Activated CD4-positive, alpha-beta memory T cell treated with anti-CD3 and anti-CD28 coated beads for 36 hours (primary cell): ENCODE data around the gene RET. TPM values are rescaled to one million over a fixed set of nuclear protein-coding genes. Genes with fewer than 3 reads are reported as not detected.
"Not testable (repeated sequence)": the region's sequence is repeated elsewhere in the genome, so short reads cannot be mapped to it uniquely, and the experiment has no call there.

Experiments
- CTCF ChIA-PET: fragments of 350-600 bp; sonication (Branson Sonifier 250); formaldehyde crosslinking; loops from one replicate; lab custom pipeline; 2021; ENCODE audit warnings: antibody characterized with exemption, inconsistent platforms; lab: Charles Lee
- POLR2A ChIA-PET: fragments of 350-600 bp; sonication (Branson Sonifier 250); formaldehyde crosslinking; loops from one replicate; lab custom pipeline; 2021; ENCODE audit warnings: antibody characterized with exemption; lab: Charles Lee
- DNase-seq: peaks from one replicate; pipeline ENCODE4 v3.0.0-alpha.2; 2020
- H3K27ac Mint-ChIP-seq: one replicate; pipeline ENCODE4 v1.8.0; 2021; ENCODE audit warnings: mixed read lengths
- H3K27me3 Mint-ChIP-seq: one replicate; pipeline ENCODE4 v1.8.0; 2021; ENCODE audit warnings: mixed read lengths
- H3K36me3 Mint-ChIP-seq: one replicate; pipeline ENCODE4 v1.8.0; 2021; ENCODE audit warnings: mixed read lengths
- H3K4me1 Mint-ChIP-seq: one replicate; pipeline ENCODE4 v1.8.0; 2021; ENCODE audit warnings: low read depth, mixed read lengths
- H3K4me3 Mint-ChIP-seq: one replicate; pipeline ENCODE4 v1.8.0; 2021; ENCODE audit warnings: mild to moderate bottlenecking, mixed read lengths
- H3K9me3 Mint-ChIP-seq: one replicate; pipeline ENCODE4 v1.8.0; 2021; ENCODE audit warnings: mixed read lengths
- intact Hi-C: fragments of 100-400 bp; cut with micrococcal nuclease; formaldehyde crosslinking; loops from one replicate; pipeline ENCODE4 v1.15.1; 2023
- total RNA-seq, 2 experiments: library from RNA; stranded (reverse); gene quantifications; one replicate each; pipeline ENCODE4 v1.2.3, GENCODE V29; 2021

RET gene
- total RNA-seq, 2 experiments from 2014 or later: 0.07 to 0.17 TPM

GRCh38 chr10:43091846-43092245, 15.0 kb downstream of the RET start:
- intact Hi-C loops: no loop called here
- ChIA-PET POLR2A (no interaction called here), CTCF (no interaction called here)
- DNase-seq: no peak
- H3K27me3 Mint-ChIP-seq: peaks cover 2% of the 10 kb centered on the region
- H3K27ac Mint-ChIP-seq: no peak overlapping the region
- H3K4me3 Mint-ChIP-seq: no peak overlapping the region
- no peaks in the 10 kb centered on the region for H3K4me1 Mint-ChIP-seq
- H3K9me3 Mint-ChIP-seq: no peaks in the 10 kb centered on the region
- H3K36me3 Mint-ChIP-seq: no peaks in the 10 kb centered on the region

- Mint-ChIP-seq H3K9me3 (no peaks in the 10 kb centered on the region), H3K4me3 (no peak overlapping the region), H3K27ac (no peak overlapping the region), H3K36me3 (no peaks in the 10 kb centered on the region), H3K4me1 (no peaks in the 10 kb centered on the region), H3K27me3 (peaks cover 2% of the 10 kb centered on the region)
- CTCF ChIA-PET: no interaction called here
- DNase-seq: no peak
- intact Hi-C loops: no loop called here
- POLR2A ChIA-PET: no interaction called here
Measured at GRCh38 chr10:43093423-43094076, 16.7 kb downstream of the RET start.

GRCh38 chr10:43094085-43094484, 17.2 kb downstream of the RET start:
- Mint-ChIP-seq H3K36me3 (no peaks in the 10 kb centered on the region), H3K4me3 (no peak overlapping the region), H3K4me1 (no peaks in the 10 kb centered on the region), H3K27me3 (peaks cover 2% of the 10 kb centered on the region), H3K27ac (no peak overlapping the region), H3K9me3 (no peaks in the 10 kb centered on the region)
- CTCF ChIA-PET: no interaction called here
- intact Hi-C loops: no loop called here
- DNase-seq: no peak
- POLR2A ChIA-PET: no interaction called here

GRCh38 chr10:43099339-43099738, 22.5 kb downstream of the RET start:
- POLR2A ChIA-PET, H3K4me1 Mint-ChIP-seq, H3K36me3 Mint-ChIP-seq, H3K9me3 Mint-ChIP-seq, H3K4me3 Mint-ChIP-seq, DNase-seq, CTCF ChIA-PET, intact Hi-C loops, H3K27ac Mint-ChIP-seq: not testable (repeated sequence)
- H3K27me3 Mint-ChIP-seq: peaks cover 16% of the 10 kb centered on the region

- peaks cover under 1% of the 10 kb centered on the region for H3K4me1 Mint-ChIP-seq
- ChIA-PET POLR2A (interaction anchor here (1.0 kb wide), 1 partner anchor 16 kb away, joined by 3 read pairs; no protein-coding TSS in a partner anchor), CTCF (no interaction called here)
- H3K27ac Mint-ChIP-seq: no peak overlapping the region
- no peaks in the 10 kb centered on the region for H3K9me3 Mint-ChIP-seq
- no peaks in the 10 kb centered on the region for H3K36me3 Mint-ChIP-seq
- no peak for DNase-seq
- intact Hi-C loops: no loop called here
- no peak overlapping the region for H3K4me3 Mint-ChIP-seq
- peaks cover 16% of the 10 kb centered on the region for H3K27me3 Mint-ChIP-seq
Measured at GRCh38 chr10:43099928-43100327, 23.1 kb downstream of the RET start.

GRCh38 chr10:43100366-43100765, 23.5 kb downstream of the RET start:
- Mint-ChIP-seq H3K36me3 (no peaks in the 10 kb centered on the region), H3K4me3 (no peak overlapping the region), H3K27ac (no peak overlapping the region), H3K9me3 (no peaks in the 10 kb centered on the region), H3K4me1 (peaks cover 4% of the 10 kb centered on the region), H3K27me3 (peaks cover 19% of the 10 kb centered on the region)
- intact Hi-C loops: no loop called here
- ChIA-PET POLR2A (interaction anchor here (1.0 kb wide), 1 partner anchor 17 kb away, joined by 3 read pairs; no protein-coding TSS in a partner anchor), CTCF (no interaction called here)
- DNase-seq: no peak

- ChIA-PET CTCF (interaction anchor here (0.9 kb wide), 1 partner anchor 349 kb away, joined by 3 read pairs; no protein-coding TSS in a partner anchor), POLR2A (no interaction called here)
- H3K9me3 Mint-ChIP-seq: no peaks in the 10 kb centered on the region
- peaks cover 6% of the 10 kb centered on the region for H3K4me1 Mint-ChIP-seq
- H3K36me3 Mint-ChIP-seq: no peaks in the 10 kb centered on the region
- intact Hi-C loops: no loop called here
- peaks cover 19% of the 10 kb centered on the region for H3K27me3 Mint-ChIP-seq
- no peak overlapping the region for H3K27ac Mint-ChIP-seq
- no peak for DNase-seq
- no peak overlapping the region for H3K4me3 Mint-ChIP-seq
Measured at GRCh38 chr10:43102063-43102828, 25.4 kb downstream of the RET start.

GRCh38 chr10:43105102-43105955, 28.5 kb downstream of the RET start:
- Mint-ChIP-seq H3K4me1 (peaks cover 6% of the 10 kb centered on the region), H3K27ac (no peak overlapping the region), H3K4me3 (peak overlapping the region; percentile 60), H3K9me3 (no peaks in the 10 kb centered on the region), H3K27me3 (peaks cover 16% of the 10 kb centered on the region), H3K36me3 (no peaks in the 10 kb centered on the region)
- CTCF ChIA-PET: interaction anchor here (0.7 to 2.5 kb wide), 9 partner anchors 9 to 544 kb away, joined by 3 to 17 read pairs (median 4); no protein-coding TSS in a partner anchor
- peak; percentile 85 for DNase-seq
- intact Hi-C loops: loop anchor here (1.0 kb wide), 2 partner anchors 239 to 352 kb away; no protein-coding TSS in a partner anchor
- POLR2A ChIA-PET: no interaction called here

- intact Hi-C loops: loop anchor here (1.0 kb wide), 2 partner anchors 240 to 353 kb away; no protein-coding TSS in a partner anchor
- ChIA-PET POLR2A (no interaction called here), CTCF (interaction anchor here (0.8 kb wide), 1 partner anchor 240 kb away, joined by 3 read pairs; no protein-coding TSS in a partner anchor)
- Mint-ChIP-seq H3K27me3 (peaks cover 16% of the 10 kb centered on the region), H3K4me3 (no peak overlapping the region), H3K36me3 (no peaks in the 10 kb centered on the region), H3K27ac (no peak overlapping the region), H3K9me3 (no peaks in the 10 kb centered on the region), H3K4me1 (peaks cover 6% of the 10 kb centered on the region)
- no peak for DNase-seq
Measured at GRCh38 chr10:43105956-43106229, 29.0 kb downstream of the RET start.

GRCh38 chr10:43106256-43107091, 29.6 kb downstream of the RET start:
- Mint-ChIP-seq H3K4me1 (peaks cover 6% of the 10 kb centered on the region), H3K27ac (no peak overlapping the region), H3K9me3 (no peaks in the 10 kb centered on the region), H3K4me3 (no peak overlapping the region), H3K36me3 (no peaks in the 10 kb centered on the region), H3K27me3 (peaks cover 16% of the 10 kb centered on the region)
- ChIA-PET POLR2A (no interaction called here), CTCF (interaction anchor here (0.8 kb wide), 1 partner anchor 241 kb away, joined by 3 read pairs; no protein-coding TSS in a partner anchor)
- no peak for DNase-seq
- intact Hi-C loops: no loop called here

GRCh38 chr10:43108951-43109350, 32.1 kb downstream of the RET start:
- Mint-ChIP-seq H3K4me3 (no peak overlapping the region), H3K36me3 (no peaks in the 10 kb centered on the region), H3K9me3 (no peaks in the 10 kb centered on the region), H3K27ac (no peak overlapping the region), H3K27me3 (peaks cover 5% of the 10 kb centered on the region), H3K4me1 (peaks cover 6% of the 10 kb centered on the region)
- POLR2A ChIA-PET: interaction anchor here (1.3 kb wide), 1 partner anchor 12 kb away, joined by 4 read pairs; no protein-coding TSS in a partner anchor
- CTCF ChIA-PET: no interaction called here
- DNase-seq: no peak
- intact Hi-C loops: no loop called here
